K562 (cell line): Measurements from ENCODE around the gene MX1. TPM values are rescaled to one million over a fixed set of nuclear protein-coding genes. Genes with fewer than 3 reads are reported as not detected.

Experiments
- ATAC-seq: fragments of 200-7000 bp; cut with Tn5 transposase; 3 replicates; pipeline ENCODE4 v1.9.1; 2020; ENCODE audit warnings: moderate library complexity
- BruUV-seq: library from RNA; stranded (reverse); fragments of 400-500 nt; replicated peaks from 2 replicates; lab custom pipeline; 2021; lab: Mats Ljungman, UMichigan
- CTCF ChIA-PET: fragments of 300-600 bp; formaldehyde crosslinking; extraction: SDS; loops from one replicate; lab custom pipeline; 2021; ENCODE audit warnings: low intra/inter-chr PET ratio; lab: Yijun Ruan, JAX
- POLR2A ChIA-PET: fragments of 300-600, 350-650 bp; sonication (Branson Sonifier 250); formaldehyde crosslinking; extraction: SDS; loops from one replicate; lab custom pipeline; 2021; ENCODE audit warnings: antibody characterized with exemption, inconsistent platforms; lab: Yijun Ruan, JAX
- DNase-seq, 4 experiments: peaks; one replicate each; pipeline versions ENCODE4 v3.0.0 to v3.0.0-alpha.2; 2011 to 2018; ENCODE audit warnings: low spot score in 3 of 4, mixed read lengths in 3 of 4; ENCODE audit errors: extremely low read depth in 1 of 4
- FAIRE-seq: peaks from 2 replicates; lab custom pipeline; 2011; peaks lifted over from hg19 to GRCh38; lab: Jason Lieb, UNC
- H2AFZ ChIP-seq: 2 replicates; pipeline ENCODE4 v1.6.0; 2011; ENCODE audit warnings: low read depth, low read length, control low read depth, inconsistent platforms
- H3K27ac ChIP-seq: fragments of 200-600 bp; 3 replicates; pipeline ENCODE4 v1.8.0; 2011; ENCODE audit warnings: low read depth, mild to moderate bottlenecking, control low read depth, inconsistent platforms, low read length, moderate library complexity, mixed read lengths; ENCODE audit errors: extremely low read depth
- H3K27me3 ChIP-seq, 2 experiments: fragments of 300-600 bp in 1 of 2; 2 replicates in 1 of 2; 3 replicates in 1 of 2; pipeline versions ENCODE4 v1.6.0 to v1.8.0; 2011; ENCODE audit warnings: inconsistent platforms in 2 of 2, low read length in 2 of 2, mild to moderate bottlenecking in 1 of 2, mixed read lengths in 1 of 2, moderate library complexity in 1 of 2; ENCODE audit not compliant: control insufficient read depth in 2 of 2, insufficient read depth in 2 of 2
- H3K36me3 ChIP-seq: fragments of 300-600 bp; 3 replicates; pipeline ENCODE4 v1.8.0; 2011; ENCODE audit warnings: mild to moderate bottlenecking, low read length, inconsistent platforms; ENCODE audit not compliant: control insufficient read depth, insufficient read depth
- H3K4me1 ChIP-seq, 2 experiments: fragments of 200-600 bp in 1 of 2; replicated peaks in 1 of 2; 2 replicates in 1 of 2; 3 replicates in 1 of 2; pipeline versions ENCODE4 v1.5.1 to v1.8.0; 2011; ENCODE audit warnings: inconsistent platforms in 2 of 2, low read length in 2 of 2, mild to moderate bottlenecking in 1 of 2, mixed read lengths in 1 of 2, moderate library complexity in 1 of 2; ENCODE audit not compliant: control insufficient read depth in 2 of 2, insufficient read depth in 2 of 2
- H3K4me2 ChIP-seq: 2 replicates; pipeline ENCODE4 v1.6.1; 2011; ENCODE audit warnings: low read length, control low read depth, inconsistent platforms, mixed read lengths; ENCODE audit not compliant: insufficient read depth
- H3K4me3 ChIP-seq: fragments of 200-600 bp; sonication (generic), shearing (Covaris generic); 2 replicates; pipeline ENCODE4 v1.5.1; 2016; ENCODE audit warnings: control low read depth, inconsistent platforms
- H3K79me2 ChIP-seq: fragments of 200-600 bp; 3 replicates; pipeline ENCODE4 v1.8.0; 2011; ENCODE audit warnings: low read length, inconsistent platforms; ENCODE audit not compliant: control insufficient read depth, insufficient read depth
- H3K9ac ChIP-seq, 2 experiments: 2 replicates each; pipeline versions ENCODE4 v1.6.0 to v1.6.1; 2011; ENCODE audit warnings: low read depth in 2 of 2, low read length in 2 of 2, control low read depth in 1 of 2, inconsistent platforms in 1 of 2, mild to moderate bottlenecking in 1 of 2, mixed read lengths in 1 of 2; ENCODE audit not compliant: insufficient read depth in 1 of 2
- H3K9me1 ChIP-seq: one replicate; pipeline ENCODE4 v1.6.0; 2011; ENCODE audit warnings: inconsistent platforms, mild to moderate bottlenecking, low read length, moderate library complexity; ENCODE audit not compliant: control insufficient read depth, insufficient read depth
- H3K9me3 ChIP-seq: replicated peaks from 2 replicates; pipeline ENCODE4 v1.5.1; 2011; ENCODE audit warnings: low read depth, low read length, inconsistent platforms; ENCODE audit not compliant: control insufficient read depth, insufficient read depth
- H4K20me1 ChIP-seq: replicated peaks from 2 replicates; pipeline ENCODE4 v1.6.1; 2011; ENCODE audit warnings: low read length, inconsistent platforms, mixed read lengths; ENCODE audit not compliant: control insufficient read depth, insufficient read depth
- ADNP ChIP-seq: fragments of 200-800 bp; sonication (Bioruptor generic); IDR thresholded peaks from 2 replicates; pipeline ENCODE4 v1.6.1; 2016; ENCODE audit warnings: missing genetic modification characterization, missing compliant biosample characterization
- DEAF1 ChIP-seq: fragments of 450-650 bp; formaldehyde crosslinking; IDR thresholded peaks from 2 replicates; pipeline ENCODE4 v1.4.0; 2020; ENCODE audit warnings: mild to moderate bottlenecking, moderate library complexity
- NFE2 ChIP-seq: IDR thresholded peaks from 2 replicates; pipeline ENCODE4 v1.6.1; 2014; ENCODE audit warnings: antibody characterized with exemption, low read depth
- NFIX ChIP-seq: fragments of 250-450 bp; sonication (Bioruptor Pico); IDR thresholded peaks from 2 replicates; pipeline ENCODE4 v1.4.0; 2020; ENCODE audit warnings: low read depth, mild to moderate bottlenecking, moderate library complexity
- RREB1 ChIP-seq: fragments of 250-450 bp; sonication (Bioruptor Pico); IDR thresholded peaks from 2 replicates; pipeline ENCODE4 v1.4.0; 2020
- THAP12 ChIP-seq: fragments of 250-450 bp; sonication (Bioruptor Pico); IDR thresholded peaks from 2 replicates; pipeline ENCODE4 v1.9.0; 2021; ENCODE audit warnings: mild to moderate bottlenecking, inconsistent platforms
- ZNF584 ChIP-seq: fragments of 200-800 bp; sonication (Bioruptor generic); IDR thresholded peaks from 2 replicates; pipeline ENCODE4 v1.6.1; 2016; ENCODE audit warnings: low read depth, mild to moderate bottlenecking, missing genetic modification characterization, missing compliant biosample characterization
- WGBS: fragments of 100-300 bp; shearing (Covaris generic); methylation state at CpG from one replicate; pipeline ENCODE4 v1.1.6; 2016; ENCODE audit warnings: low coverage, mixed read lengths; ENCODE audit not compliant: insufficient coverage; ENCODE audit errors: missing lambda C conversion rate; 5-methylcytosine and 5-hydroxymethylcytosine counted together
- in situ Hi-C: fragments of 300-500 bp; cut with MboI; formaldehyde crosslinking; loops from 4 replicates; pipeline ENCODE4 v1.15.0; 2018; ENCODE audit warnings: inconsistent platforms, mixed read lengths
- intact Hi-C: fragments of 100-400 bp; cut with micrococcal nuclease; formaldehyde crosslinking; loops from 2 replicates; pipeline ENCODE4 v1.14.2; 2022
- polyA plus RNA-seq, 8 experiments: library from polyadenylated mRNA; depleted of rRNA in 4 of 8; stranded (reverse) in 5 of 8; unstranded in 3 of 8; fragments of >200 nt; fragmentation: Nextera tagmentation in 2 of 8; fragmentation: Illumina TruSeq in 1 of 8; extraction: Ambion mirVana in 2 of 8; extraction: Trizol in 1 of 8; gene quantifications; 2 replicates each; pipeline versions ENCODE4 v1.2.1 to v1.2.3, GENCODE V29; 2011 to 2014; ENCODE audit warnings: inconsistent platforms in 1 of 8, missing spikeins in 1 of 8
- total RNA-seq, 7 experiments: library from RNA; depleted of rRNA in 6 of 7; stranded (reverse); fragments of >200 nt in 6 of 7; fragmentation: Illumina TruSeq in 2 of 7; extraction: Trizol in 2 of 7; gene quantifications; 2 replicates each; pipeline versions ENCODE4 v1.2.1 to v1.2.3, GENCODE V29; 2011 to 2021; ENCODE audit warnings: low replicate concordance in 1 of 7
- TF ChIP-seq, protein P1 (sequence below): sonication (generic); formaldehyde crosslinking; IDR thresholded peaks from 2 replicates; pipeline ENCODE4 v1.8.0; 2022; ENCODE audit warnings: missing genetic modification reagents, mild to moderate bottlenecking, moderate library complexity, borderline replicate concordance

Gene MX1
- total and polyA plus RNA-seq, 9 of the 15 experiments (the other 6 are each of a cell fraction or from before 2014, with no cell fraction given) = 0.07 to 0.51 (median 0.21) TPM; not detected in 5

GRCh38 chr21:41445465-41445862 lies 19.4 kb downstream of the MX1 start:
- no peaks in the 10 kb centered on the region for H3K79me2 ChIP-seq
- H3K9me3 ChIP-seq = no peaks in the 10 kb centered on the region
- no TSS peak for BruUV-seq
- H3K27ac ChIP-seq = no peak overlapping the region
- in situ Hi-C loops = no loop called here
- H3K9me1 ChIP-seq = no peaks in the 10 kb centered on the region
- H2AFZ ChIP-seq = no peak overlapping the region
- H3K9ac ChIP-seq = no peak overlapping the region
- no peaks in the 10 kb centered on the region for H4K20me1 ChIP-seq
- ChIA-PET POLR2A (no interaction called here), CTCF (no interaction called here)
- H3K4me1 ChIP-seq = no peaks in the 10 kb centered on the region
- no peak overlapping the region for H3K4me2 ChIP-seq
- ATAC-seq = no peak
- TF ChIP-seq DEAF1 (CRISPR knock-in tag) (no peak), NFE2 (no peak), ADNP (tag) (no peak), THAP12 (no peak), NFIX (CRISPR knock-in tag) (no peak), ZNF584 (CRISPR knock-in tag) (no peak), RREB1 (CRISPR knock-in tag) (no peak)
- TF ChIP-seq, protein P1, sequence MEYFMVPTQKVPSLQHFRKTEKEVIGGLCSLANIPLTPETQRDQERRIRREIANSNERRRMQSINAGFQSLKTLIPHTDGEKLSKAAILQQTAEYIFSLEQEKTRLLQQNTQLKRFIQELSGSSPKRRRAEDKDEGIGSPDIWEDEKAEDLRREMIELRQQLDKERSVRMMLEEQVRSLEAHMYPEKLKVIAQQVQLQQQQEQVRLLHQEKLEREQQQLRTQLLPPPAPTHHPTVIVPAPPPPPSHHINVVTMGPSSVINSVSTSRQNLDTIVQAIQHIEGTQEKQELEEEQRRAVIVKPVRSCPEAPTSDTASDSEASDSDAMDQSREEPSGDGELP (CRISPR knock-in tag) = no peak
- FAIRE-seq = no peak
- H3K27me3 ChIP-seq = peaks cover 0 to 10% of the 10 kb centered on the region in 2 experiments; a peak in 2 of 5 replicates
- 0% methylated on average over 7 of the region's 7 CpGs for WGBS
- H3K4me3 ChIP-seq = no peak overlapping the region
- intact Hi-C loops = no loop called here
- no peak for DNase-seq
- H3K36me3 ChIP-seq = no peaks in the 10 kb centered on the region
